Measurements from ENCODE around the gene DNMT1. TPM values are rescaled to one million over a fixed set of nuclear protein-coding genes. Genes with fewer than 3 reads are reported as not detected.

The DNMT1 gene
- polyA plus RNA-seq, 3 donors: 8.3 to 41.1 (median 27.0) TPM

- 88 to 92% (median 91%) methylated on average over 11 of the region's 11 CpGs for WGBS, 3 donors
- no peak overlapping the region for H3K27ac ChIP-seq (ENCODE audit: low read depth, low read length)
These were observed 61.2 kb downstream of the DNMT1 start for GRCh38 chr19:10133596-10133995.

- 88 to 96% (median 95%) methylated on average over 7 of the region's 7 CpGs for WGBS, 3 donors
- no peak overlapping the region for H3K27ac ChIP-seq (ENCODE audit: low read depth, low read length)
These were observed 61.8 kb downstream of the DNMT1 start for GRCh38 chr19:10132905-10133304.

DNA sequence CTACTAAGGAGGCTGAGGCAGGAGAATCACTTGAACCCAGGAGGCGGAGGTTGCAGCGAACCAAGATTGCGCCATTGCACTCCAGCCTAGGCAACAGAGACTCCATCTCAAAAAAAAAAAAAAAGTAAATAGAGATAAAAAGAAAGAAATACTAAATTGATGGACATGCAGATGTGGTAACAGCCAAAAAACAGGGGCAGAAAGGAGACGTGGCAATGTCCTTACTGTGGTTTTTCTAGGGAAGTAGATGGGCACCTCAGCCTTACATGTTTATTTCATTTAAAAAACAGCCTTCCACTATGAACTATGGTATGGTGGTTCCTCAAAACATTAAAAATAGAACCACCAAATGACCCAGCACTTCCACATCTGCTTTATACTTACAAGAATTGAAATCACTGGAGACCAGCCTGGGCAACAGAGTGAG is 68.5 kb downstream of the DNMT1 start:
- no peak overlapping the region for H3K27ac ChIP-seq (ENCODE audit: low read depth, low read length)
- 52 to 94% (median 64%) methylated on average over 4 of the region's 4 CpGs for WGBS, 3 donors

DNA sequence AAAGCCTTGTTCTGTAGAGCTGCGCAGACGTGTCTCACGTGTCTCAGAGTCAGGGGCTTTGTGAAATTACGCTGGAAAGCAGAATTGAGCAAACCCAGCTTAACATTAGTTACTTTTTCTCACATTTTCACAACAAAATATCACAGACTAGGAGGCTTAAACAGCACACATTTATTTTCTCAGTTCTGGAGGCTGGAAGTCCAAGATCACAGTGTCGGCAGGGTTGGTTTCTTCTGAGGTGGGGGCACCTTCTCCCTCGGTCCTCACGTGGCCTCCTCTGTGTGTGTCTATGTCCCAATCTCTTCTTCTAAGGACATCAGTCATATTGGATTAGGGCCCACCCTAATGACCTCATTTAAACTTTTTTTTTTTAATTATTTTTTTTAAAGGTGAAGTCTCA is 70.3 kb downstream of the DNMT1 start:
- 95 to 97% (median 97%) methylated on average over 7 of the region's 7 CpGs for WGBS, 3 donors
- H3K27ac ChIP-seq (ENCODE audit: low read depth, low read length): no peak overlapping the region

DNA sequence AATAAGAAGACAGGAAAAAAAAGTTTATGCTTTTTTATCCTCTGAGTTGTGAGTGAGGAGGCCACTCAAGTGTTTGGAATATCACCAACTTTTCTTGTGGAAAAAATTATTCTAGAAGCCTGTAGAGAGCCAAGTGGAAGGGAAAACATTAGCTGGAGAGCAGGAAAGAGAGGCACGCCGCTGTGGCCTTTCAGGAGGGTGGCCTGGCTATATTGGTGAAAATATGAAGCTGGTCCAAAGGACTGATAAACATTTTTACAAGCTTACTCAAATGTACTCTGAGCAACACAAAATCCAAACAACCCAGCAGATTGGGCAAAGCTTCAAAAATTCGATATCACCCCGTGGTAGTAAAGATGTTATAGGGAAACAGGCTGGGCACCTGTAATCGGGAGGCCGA is 72.7 kb downstream of the DNMT1 start:
- H3K27ac ChIP-seq (ENCODE audit: low read depth, low read length): no peak overlapping the region
- 63 to 73% (median 72%) methylated on average over 6 of the region's 6 CpGs for WGBS, 3 donors

DNA sequence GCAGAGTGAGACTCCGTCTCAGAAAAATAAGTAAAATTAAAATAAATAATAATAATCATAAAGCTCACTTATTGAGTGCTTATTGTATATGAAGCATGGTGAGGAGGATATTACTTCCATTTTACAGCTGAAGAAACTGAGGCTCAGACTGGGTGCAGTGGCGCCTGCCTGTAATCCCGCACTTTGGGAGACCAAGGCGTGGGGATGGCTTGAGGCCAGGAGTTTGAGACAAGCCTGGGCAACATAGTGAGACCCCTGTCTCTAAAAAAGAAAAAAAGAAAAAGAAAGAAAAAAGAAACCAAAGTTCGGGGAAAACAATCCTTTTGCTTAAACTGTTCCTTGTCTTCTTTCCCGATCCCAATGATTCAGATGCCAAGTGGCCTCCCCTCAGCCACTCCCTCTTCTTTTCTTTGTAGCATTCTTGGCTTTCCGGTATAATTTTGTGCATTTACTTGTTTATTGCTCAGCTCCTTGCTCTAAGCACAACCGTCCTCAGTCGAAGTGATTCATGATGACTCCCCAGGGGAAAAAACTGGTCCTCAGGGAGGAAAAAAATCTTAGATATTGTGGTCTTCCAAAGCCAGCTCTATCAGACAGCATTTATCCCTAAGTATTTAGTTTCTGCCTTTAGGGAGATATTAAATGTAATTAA is 74.1 kb downstream of the DNMT1 start:
- H3K27ac ChIP-seq (ENCODE audit: low read depth, low read length): no peak overlapping the region
- WGBS, 3 donors: 58 to 82% (median 61%) methylated on average over 9 of the region's 9 CpGs

DNA sequence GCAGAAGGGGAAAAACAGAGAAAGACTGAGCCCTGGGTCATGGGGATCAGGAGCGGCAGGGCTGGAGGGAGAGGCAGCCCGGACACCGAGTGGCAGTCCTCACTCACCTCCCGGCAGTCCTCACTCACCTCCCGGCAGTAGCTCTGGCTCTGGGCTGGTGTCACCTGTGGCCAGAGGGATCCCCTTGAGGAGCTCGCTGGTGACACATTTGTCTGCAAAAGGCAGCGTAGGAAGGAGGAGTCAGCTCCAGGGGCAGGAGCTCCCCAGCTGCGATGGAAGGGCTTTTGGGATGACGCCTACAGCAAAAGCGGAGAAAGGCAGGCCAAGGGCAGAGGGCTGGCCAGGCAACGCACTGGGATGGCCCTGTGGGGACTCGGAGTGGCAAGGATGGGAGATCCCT is 75.8 kb downstream of the DNMT1 start:
- H3K27ac ChIP-seq (ENCODE audit: low read depth, low read length): no peak overlapping the region
- WGBS, 3 donors: 31 to 50% (median 41%) methylated on average over 12 of the region's 12 CpGs

DNA sequence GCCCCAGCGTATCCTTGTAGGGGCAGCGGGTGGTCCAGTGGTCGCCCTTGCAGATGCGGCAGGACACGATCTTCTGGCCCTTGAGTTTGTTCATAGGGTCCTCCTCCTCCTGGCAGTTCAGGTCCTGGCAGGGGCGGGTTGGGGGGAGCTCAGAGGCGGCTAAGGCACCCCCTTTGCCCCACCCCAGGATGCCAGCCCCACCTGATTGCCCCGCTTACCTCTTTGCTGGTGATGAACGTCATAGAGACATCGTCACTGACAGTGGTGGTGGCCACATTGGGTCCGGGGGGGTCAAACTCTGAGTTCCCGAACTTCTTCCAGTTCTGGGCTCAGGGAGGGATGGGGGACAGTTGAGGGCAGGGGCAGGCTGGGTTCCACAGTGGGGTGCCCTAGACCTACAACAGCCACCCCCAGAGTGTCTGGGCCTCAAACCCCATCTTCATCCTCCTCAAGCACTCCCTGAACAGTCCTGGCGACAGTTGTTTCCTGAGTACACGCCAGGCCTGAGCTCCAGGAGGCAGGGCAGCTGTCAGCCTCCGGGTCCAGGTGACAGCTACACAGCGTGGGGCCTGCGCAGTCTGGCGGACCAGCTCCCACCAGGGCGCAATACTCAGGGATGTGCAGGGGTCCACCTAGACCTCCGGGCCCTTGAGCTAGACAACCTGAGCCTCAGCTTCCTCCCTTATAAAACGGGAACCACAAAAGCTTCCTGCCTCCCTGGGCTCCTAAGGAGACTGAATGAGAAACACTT is 77.7 kb downstream of the DNMT1 start:
- 87 to 90% (median 87%) methylated on average over 21 of the region's 21 CpGs for WGBS, 3 donors
- no peak overlapping the region for H3K27ac ChIP-seq (ENCODE audit: low read depth, low read length)

DNA sequence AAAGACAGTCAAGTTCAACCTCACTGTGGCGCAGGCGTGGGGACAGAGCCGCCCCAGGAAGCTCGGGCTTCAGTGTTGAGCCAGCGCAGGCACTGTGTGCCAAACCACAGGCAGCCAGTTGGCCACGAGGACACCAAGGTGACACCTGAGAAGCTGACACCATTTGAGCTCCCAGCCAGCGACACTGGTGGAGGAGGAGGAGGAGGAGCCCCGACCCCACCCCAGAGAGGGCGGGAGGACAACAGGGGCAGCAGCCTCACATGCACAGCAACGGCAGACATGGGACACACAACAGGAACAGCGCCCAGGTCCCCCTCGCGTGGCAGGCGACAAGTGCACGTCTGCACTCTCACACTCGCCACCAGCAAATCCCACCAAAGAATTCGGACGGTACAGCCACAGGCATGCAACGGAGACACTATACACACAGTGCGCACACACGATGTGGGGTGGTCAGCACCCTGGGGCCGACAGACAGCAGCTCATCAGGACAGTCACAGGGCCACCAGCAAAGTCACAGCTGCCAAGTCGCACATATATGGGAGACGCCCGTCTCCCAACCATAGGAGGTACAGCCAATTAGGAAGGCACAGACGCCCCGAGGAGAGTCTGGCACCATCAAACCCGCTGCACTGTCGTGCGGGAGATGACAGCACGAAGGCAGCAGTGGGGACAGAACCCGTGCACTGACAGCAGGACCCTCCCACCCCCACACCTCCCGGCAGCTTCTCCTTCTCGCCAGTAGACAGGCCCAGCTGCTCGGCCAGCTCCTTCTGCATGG is 78.5 kb downstream of the DNMT1 start:
- WGBS, 3 donors: 86 to 87% (median 87%) methylated on average over 34 to 35 of the region's 35 CpGs
- no peak overlapping the region for H3K27ac ChIP-seq (ENCODE audit: low read depth, low read length)

DNA sequence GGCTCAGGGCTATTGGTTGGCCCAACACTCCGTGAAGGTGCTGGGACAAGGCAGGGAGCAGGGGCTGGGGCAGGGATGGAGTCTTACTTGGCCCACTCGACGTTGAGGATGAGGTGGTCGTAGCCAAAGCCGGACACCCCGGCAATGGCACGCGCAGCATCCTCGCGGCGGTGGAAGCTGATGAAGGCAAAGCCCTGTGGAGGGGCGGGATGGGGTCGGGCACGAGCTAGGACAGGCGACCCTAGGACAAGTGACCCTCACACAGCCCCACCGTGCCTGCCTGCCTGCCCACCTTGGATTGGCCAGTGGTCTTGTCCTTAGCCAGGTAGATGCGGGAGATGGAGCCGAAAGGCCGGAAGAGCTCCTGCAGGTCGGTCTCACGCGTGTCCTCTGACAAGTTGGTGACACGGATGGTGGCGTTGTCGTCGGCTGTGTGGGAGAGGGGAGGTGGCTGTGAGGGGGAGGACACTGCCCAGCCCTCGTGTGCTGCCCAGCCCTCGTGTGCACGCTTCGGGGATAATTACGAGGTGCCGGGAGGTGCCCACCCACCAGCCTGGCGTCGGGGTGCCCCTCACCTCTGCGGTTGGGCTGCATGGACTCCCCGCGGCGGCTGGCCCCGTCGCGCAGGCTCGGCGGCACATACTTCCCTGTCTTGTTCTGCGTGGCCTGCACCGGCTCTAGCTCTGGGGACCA is 79.2 kb downstream of the DNMT1 start:
- H3K27ac ChIP-seq (ENCODE audit: low read depth, low read length): no peak overlapping the region
- 86 to 90% (median 89%) methylated on average over 43 to 45 of the region's 45 CpGs for WGBS, 3 donors

DNA sequence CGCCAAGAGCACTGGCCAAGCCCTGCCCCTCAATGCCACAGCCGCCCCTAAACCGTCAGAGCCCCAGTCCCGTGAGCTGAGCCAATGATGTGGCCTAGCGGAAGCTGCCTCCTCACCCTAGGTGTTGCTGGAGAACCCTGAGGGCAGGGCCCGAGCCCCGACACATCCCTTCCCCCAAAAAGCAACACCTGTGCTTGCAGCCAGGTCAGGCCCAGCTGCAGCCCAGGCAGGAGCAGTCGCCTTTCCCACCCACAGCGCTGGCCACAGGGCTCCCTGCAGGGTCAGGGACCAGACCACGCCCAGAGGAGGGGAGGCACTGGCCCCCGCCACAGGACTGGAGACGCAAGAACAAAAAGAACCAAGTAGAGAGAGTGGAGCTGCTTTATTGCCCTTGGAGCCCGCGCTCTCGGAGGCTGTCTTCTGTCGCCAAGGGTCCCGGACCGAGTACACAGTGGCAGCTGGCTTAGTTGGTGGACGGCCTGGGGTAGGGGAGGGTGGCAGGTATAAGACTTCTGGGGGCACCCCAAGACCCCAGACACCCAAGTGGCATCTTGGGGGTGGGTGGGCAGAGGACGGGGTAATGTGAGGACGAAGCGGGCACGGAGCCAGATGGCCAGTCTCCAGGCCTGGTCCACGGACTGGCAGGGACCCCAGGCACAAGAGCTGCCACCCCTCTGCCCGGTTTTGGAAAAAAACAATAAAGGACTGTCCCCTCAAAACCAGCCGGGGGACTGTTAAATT is 79.9 kb downstream of the DNMT1 start:
- no peak overlapping the region for H3K27ac ChIP-seq (ENCODE audit: low read depth, low read length)
- 80 to 83% (median 83%) methylated on average over 25 to 26 of the region's 26 CpGs for WGBS, 3 donors

DNA sequence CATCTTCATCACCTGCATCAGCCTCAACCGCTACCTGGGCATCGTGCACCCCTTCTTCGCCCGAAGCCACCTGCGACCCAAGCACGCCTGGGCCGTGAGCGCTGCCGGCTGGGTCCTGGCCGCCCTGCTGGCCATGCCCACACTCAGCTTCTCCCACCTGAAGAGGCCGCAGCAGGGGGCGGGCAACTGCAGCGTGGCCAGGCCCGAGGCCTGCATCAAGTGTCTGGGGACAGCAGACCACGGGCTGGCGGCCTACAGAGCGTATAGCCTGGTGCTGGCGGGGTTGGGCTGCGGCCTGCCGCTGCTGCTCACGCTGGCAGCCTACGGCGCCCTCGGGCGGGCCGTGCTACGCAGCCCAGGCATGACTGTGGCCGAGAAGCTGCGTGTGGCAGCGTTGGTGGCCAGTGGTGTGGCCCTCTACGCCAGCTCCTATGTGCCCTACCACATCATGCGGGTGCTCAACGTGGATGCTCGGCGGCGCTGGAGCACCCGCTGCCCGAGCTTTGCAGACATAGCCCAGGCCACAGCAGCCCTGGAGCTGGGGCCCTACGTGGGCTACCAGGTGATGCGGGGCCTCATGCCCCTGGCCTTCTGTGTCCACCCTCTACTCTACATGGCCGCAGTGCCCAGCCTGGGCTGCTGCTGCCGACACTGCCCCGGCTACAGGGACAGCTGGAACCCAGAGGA is 80.6 kb downstream of the DNMT1 start:
- 86 to 92% (median 90%) methylated on average over 43 of the region's 43 CpGs for WGBS, 3 donors
- no peak overlapping the region for H3K27ac ChIP-seq (ENCODE audit: low read depth, low read length)

- WGBS, 3 donors: 69 to 72% (median 71%) methylated on average over 17 to 19 of the region's 19 CpGs
- no peak overlapping the region for H3K27ac ChIP-seq (ENCODE audit: low read depth, low read length)
These were observed 81.2 kb downstream of the DNMT1 start for GRCh38 chr19:10113592-10113963.

DNA sequence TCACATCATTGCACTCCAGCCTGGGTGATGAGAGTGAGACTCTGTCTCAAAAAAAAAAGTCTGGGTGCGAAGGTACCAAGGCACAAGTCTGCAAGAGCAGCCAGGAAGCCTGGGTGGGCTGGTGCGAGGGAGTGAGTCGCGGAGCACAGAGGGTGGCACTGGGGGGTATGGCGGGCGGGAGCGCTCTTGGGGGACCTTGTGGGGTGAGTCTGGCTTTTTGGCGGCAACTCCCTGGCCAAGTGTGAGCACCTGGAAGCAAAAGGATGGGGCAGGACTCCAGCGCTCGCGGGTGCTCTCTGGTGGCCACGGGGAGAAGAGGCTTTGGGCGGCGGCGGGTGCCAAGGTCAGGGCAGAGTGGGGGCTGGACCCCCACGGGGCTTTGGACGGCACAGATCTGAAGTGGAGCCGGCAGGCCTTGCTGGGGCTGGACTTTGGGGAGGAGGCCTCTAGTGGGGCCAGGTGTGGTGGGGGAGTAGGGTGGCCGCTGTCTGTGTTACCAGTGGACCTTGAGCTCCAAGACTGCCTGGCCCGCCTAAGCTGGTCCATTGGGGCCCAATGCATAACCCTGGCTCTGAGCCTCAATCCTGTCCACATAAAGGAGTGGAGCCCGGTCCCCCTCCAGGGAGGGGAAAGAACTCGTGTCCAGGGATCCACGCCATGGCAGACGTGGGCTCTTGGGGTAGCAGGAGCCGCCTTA is 81.7 kb downstream of the DNMT1 start:
- WGBS, 3 donors: 17 to 31% (median 27%) methylated on average over 25 of the region's 25 CpGs

GRCh38 chr19:10112037-10112761 is 82.6 kb downstream of the DNMT1 start:
- H3K27ac ChIP-seq (ENCODE audit: low read depth, low read length): no peak overlapping the region
- WGBS, 3 donors: 39 to 56% (median 41%) methylated on average over 23 of the region's 23 CpGs

More for the DNA sequence above, 81.7 kb downstream of the DNMT1 start:
- no peak overlapping the region for H3K27ac ChIP-seq (ENCODE audit: low read depth, low read length)

DNA sequence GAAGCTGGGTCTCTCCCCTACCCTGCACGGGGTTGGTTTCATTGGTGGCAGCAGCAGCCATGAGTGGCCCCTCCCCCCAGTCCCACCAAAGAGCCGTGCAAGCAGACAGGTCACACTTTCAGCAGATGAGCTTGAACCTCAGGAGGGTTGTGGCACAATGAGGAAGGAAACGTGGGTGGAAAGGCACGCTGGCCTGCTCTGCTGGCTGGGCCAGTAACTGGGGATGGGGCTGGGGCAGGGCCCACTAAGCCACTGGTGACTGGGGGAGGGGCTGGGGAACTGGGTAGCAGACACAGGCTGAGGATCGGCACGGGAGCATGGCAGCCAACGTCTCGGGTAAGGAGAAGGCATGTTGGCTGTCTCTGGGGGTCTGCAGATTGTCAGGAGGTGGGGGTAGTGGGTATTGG is 83.3 kb downstream of the DNMT1 start, which contains the start of gene P2RY11:
P2RY11 (plus strand) TSS at position 289 of the 407 bp plus-strand sequence; CDS start at position 318, 29 bp downstream.
- 45 to 79% (median 46%) methylated on average over 8 of the region's 8 CpGs for WGBS, 3 donors
- H3K27ac ChIP-seq (ENCODE audit: low read depth, low read length): no peak within 1 kb of the TSS
